IMR-90 (cell line): ENCODE results near the gene EREG. TPM values are rescaled to one million over a fixed set of nuclear protein-coding genes. Genes with fewer than 3 reads are reported as not detected.

Experiments
- ATAC-seq: fragments of 200-7000 bp; cut with Tn5 transposase; 2 replicates; pipeline ENCODE4 v1.9.1; 2020; ENCODE audit warnings: low read depth, mild to moderate bottlenecking, moderate library complexity
- BruUV-seq: library from RNA; stranded (reverse); fragments of 400-500 nt; replicated peaks from 2 replicates; lab custom pipeline; 2021; lab: Mats Ljungman, UMichigan
- CTCF ChIA-PET: fragments of 300-600 bp; formaldehyde crosslinking; extraction: SDS; loops from one replicate; lab custom pipeline; 2021; ENCODE audit warnings: antibody characterized with exemption; lab: Yijun Ruan, JAX
- POLR2A ChIA-PET: fragments of 300-600 bp; sonication (Branson Sonifier 250); formaldehyde crosslinking; loops from one replicate; lab custom pipeline; 2022; ENCODE audit warnings: antibody characterized with exemption; ENCODE audit not compliant: unreplicated experiment; lab: Charles Lee
- DNase-seq: peaks from one replicate; pipeline ENCODE4 v3.0.0; 2013
- H2AFZ ChIP-seq: replicated peaks from 2 replicates; pipeline ENCODE3; 2013; ENCODE audit warnings: low read length, mild to moderate bottlenecking; ENCODE audit not compliant: poor library complexity
- H2AK5ac ChIP-seq: 2 replicates; pipeline ENCODE4 v1.6.1; 2013; ENCODE audit warnings: low read depth, low read length, inconsistent platforms
- H2AK9ac ChIP-seq: replicated peaks from 2 replicates; pipeline ENCODE3; 2013; ENCODE audit warnings: mild to moderate bottlenecking, low read depth, low read length, moderate library complexity; ENCODE audit not compliant: poor library complexity
- H2BK120ac ChIP-seq: 2 replicates; pipeline ENCODE4 v1.6.1; 2013; ENCODE audit warnings: low read depth, low read length, inconsistent platforms
- H2BK15ac ChIP-seq: 3 replicates; pipeline ENCODE4 v1.6.1; 2013; ENCODE audit warnings: low read depth, low read length, inconsistent platforms
- H2BK20ac ChIP-seq: 2 replicates; pipeline ENCODE4 v1.6.1; 2013; ENCODE audit warnings: low read depth, mild to moderate bottlenecking, inconsistent platforms, low read length, moderate library complexity
- H2BK5ac ChIP-seq: 2 replicates; pipeline ENCODE4 v1.6.1; 2013; ENCODE audit warnings: mild to moderate bottlenecking, low read depth, low read length, inconsistent platforms; ENCODE audit not compliant: poor library complexity, severe bottlenecking
- H3K14ac ChIP-seq: replicated peaks from 2 replicates; pipeline ENCODE4 v1.6.1; 2013; ENCODE audit warnings: low read depth, low read length, inconsistent platforms
- H3K18ac ChIP-seq: 2 replicates; pipeline ENCODE4 v1.6.1; 2013; ENCODE audit warnings: low read depth, low read length, control low read depth
- H3K23ac ChIP-seq: 2 replicates; pipeline ENCODE4 v1.6.1; 2013; ENCODE audit warnings: low read depth, low read length, inconsistent platforms
- H3K27ac ChIP-seq: 2 replicates; pipeline ENCODE4 v1.5.1; 2013; ENCODE audit warnings: mild to moderate bottlenecking, control low read depth, low read length; ENCODE audit not compliant: insufficient read depth
- H3K27me3 ChIP-seq: 2 replicates; pipeline ENCODE4 v1.6.1; 2013; ENCODE audit warnings: low read length; ENCODE audit not compliant: control insufficient read depth, insufficient read depth
- H3K36me3 ChIP-seq: 2 replicates; pipeline ENCODE4 v1.6.1; 2013; ENCODE audit warnings: low read length, mixed read lengths; ENCODE audit not compliant: control insufficient read depth, insufficient read depth
- H3K4ac ChIP-seq: 2 replicates; pipeline ENCODE4 v1.6.1; 2013; ENCODE audit warnings: low read depth, low read length, inconsistent platforms
- H3K4me1 ChIP-seq: 2 replicates; pipeline ENCODE4 v1.6.1; 2013; ENCODE audit warnings: low read length, mixed read lengths; ENCODE audit not compliant: control insufficient read depth, insufficient read depth
- H3K4me2 ChIP-seq: 2 replicates; pipeline ENCODE4 v1.6.1; 2013; ENCODE audit warnings: low read depth, mild to moderate bottlenecking, control low read depth, low read length, moderate library complexity
- H3K4me3 ChIP-seq: 2 replicates; pipeline ENCODE4 v1.5.1; 2013; ENCODE audit warnings: low read depth, mild to moderate bottlenecking, control low read depth, low read length, moderate library complexity; ENCODE audit not compliant: insufficient read depth
- H3K56ac ChIP-seq: 2 replicates; pipeline ENCODE4 v1.6.1; 2013; ENCODE audit warnings: low read length, inconsistent platforms; ENCODE audit not compliant: insufficient read depth; ENCODE audit errors: extremely low read depth
- H3K79me1 ChIP-seq, 2 experiments: 2 replicates each; pipeline ENCODE4 v1.6.1; 2013; ENCODE audit warnings: low read length in 2 of 2, inconsistent platforms in 1 of 2, low read depth in 1 of 2
- H3K9ac ChIP-seq: 2 replicates; pipeline ENCODE4 v1.6.1; 2013; ENCODE audit warnings: low read depth, low read length, control low read depth
- H3K9me1 ChIP-seq: 2 replicates; pipeline ENCODE4 v1.6.1; 2013; ENCODE audit warnings: low read length, inconsistent platforms; ENCODE audit not compliant: insufficient read depth
- H3K9me3 ChIP-seq: 2 replicates; pipeline ENCODE4 v1.6.1; 2013; ENCODE audit warnings: low read length; ENCODE audit not compliant: control insufficient read depth, insufficient read depth
- H4K20me1 ChIP-seq: 2 replicates; pipeline ENCODE4 v1.6.1; 2013; ENCODE audit warnings: low read length, inconsistent platforms; ENCODE audit not compliant: insufficient read depth
- H4K5ac ChIP-seq: 2 replicates; pipeline ENCODE4 v1.6.1; 2013; ENCODE audit warnings: mild to moderate bottlenecking, low read depth, low read length, control low read depth
- H4K8ac ChIP-seq, 2 experiments: 2 replicates each; pipeline ENCODE4 v1.6.1; 2013; ENCODE audit warnings: low read depth in 2 of 2, low read length in 2 of 2, control low read depth in 1 of 2, inconsistent platforms in 1 of 2
- H4K91ac ChIP-seq: 2 replicates; pipeline ENCODE4 v1.6.1; 2013; ENCODE audit warnings: low read depth, low read length, inconsistent platforms; ENCODE audit not compliant: insufficient read depth
- BHLHE40 ChIP-seq: fragments of 150-350 bp; IDR thresholded peaks from 2 replicates; pipeline ENCODE4 v1.6.1; 2016; ENCODE audit warnings: mild to moderate bottlenecking, low read depth, low read length
- CEBPB ChIP-seq: IDR thresholded peaks from 2 replicates; pipeline ENCODE4 v1.6.1; 2012; ENCODE audit warnings: low read depth, low read length, improper control_type of control experiment
- FOS ChIP-seq: fragments of 150-350 bp; IDR thresholded peaks from 2 replicates; pipeline ENCODE4 v1.6.1; 2016; ENCODE audit warnings: low read depth, low read length
- MAFK ChIP-seq: IDR thresholded peaks from 2 replicates; pipeline ENCODE4 v1.6.1; 2012; ENCODE audit warnings: low read depth, low read length, improper control_type of control experiment
- MXI1 ChIP-seq: IDR thresholded peaks from 2 replicates; pipeline ENCODE4 v1.6.1; 2012; ENCODE audit warnings: low read depth, mild to moderate bottlenecking, low read length, moderate library complexity, borderline replicate concordance
- POLR2A ChIP-seq: IDR thresholded peaks from 2 replicates; pipeline ENCODE4 v1.6.1; 2012; ENCODE audit warnings: mild to moderate bottlenecking, low read depth, low read length
- RAD21 ChIP-seq: IDR thresholded peaks from 2 replicates; pipeline ENCODE4 v1.6.1; 2012; ENCODE audit warnings: low read length, improper control_type of control experiment
- RFX5 ChIP-seq: IDR thresholded peaks from 2 replicates; pipeline ENCODE4 v1.8.0; 2012; ENCODE audit warnings: low read depth, mild to moderate bottlenecking, low read length, moderate library complexity
- SMC3 ChIP-seq: fragments of 150-350 bp; IDR thresholded peaks from 2 replicates; pipeline ENCODE4 v1.6.1; 2016; ENCODE audit warnings: low read depth, mild to moderate bottlenecking, antibody characterized with exemption, low read length, moderate library complexity
- USF2 ChIP-seq: fragments of 150-350 bp; IDR thresholded peaks from 2 replicates; pipeline ENCODE4 v1.6.1; 2017; ENCODE audit warnings: mild to moderate bottlenecking, antibody characterized with exemption, low read length, low read depth
- WGBS, 2 experiments: methylation state at CpG; one replicate each; pipeline versions ENCODE4 v1.1.5 to v1.1.7; 2013; ENCODE audit warnings: missing lambda C conversion rate in 2 of 2; ENCODE audit not compliant: insufficient read length in 1 of 2; ENCODE audit errors: extremely low coverage in 2 of 2; 5-methylcytosine and 5-hydroxymethylcytosine counted together
- dilution Hi-C: fragments of 300-500 bp; cut with HindIII; formaldehyde crosslinking; loops from one replicate; pipeline ENCODE4 v1.14.3; 2018; ENCODE audit warnings: low sequenced_read_pairs; ENCODE audit not compliant: unreplicated experiment
- in situ Hi-C: fragments of 300-500 bp; cut with MboI; formaldehyde crosslinking; loops from 3 replicates; pipeline ENCODE4 v1.14.3; 2019; ENCODE audit warnings: low sequenced_read_pairs, inconsistent platforms, mixed read lengths
- intact Hi-C: fragments of 100-400 bp; cut with micrococcal nuclease; formaldehyde crosslinking; loops from 2 replicates; pipeline ENCODE4 v1.10.0; 2022
- polyA plus RNA-seq, 3 experiments: library from polyadenylated mRNA; depleted of rRNA; stranded (reverse); fragments of >200 nt; gene quantifications; 2 replicates each; pipeline ENCODE4 v1.2.3, GENCODE V29; 2012; ENCODE audit warnings: low replicate concordance in 1 of 3
- total RNA-seq: library from RNA; depleted of rRNA; stranded (reverse); fragments of >200 nt; gene quantifications from 2 replicates; pipeline ENCODE4 v1.2.3, GENCODE V29; 2012
- TF ChIP-seq, protein P1 (sequence below): conservative IDR thresholded peaks from 2 replicates; pipeline ENCODE4 v1.5.1; 2012; ENCODE audit warnings: mild to moderate bottlenecking, low read depth, low read length, improper control_type of control experiment

EREG gene
- total and polyA plus RNA-seq, 2 of the 4 experiments (the other 2 are of a cell fraction) = 0.26 to 0.36 TPM

DNA sequence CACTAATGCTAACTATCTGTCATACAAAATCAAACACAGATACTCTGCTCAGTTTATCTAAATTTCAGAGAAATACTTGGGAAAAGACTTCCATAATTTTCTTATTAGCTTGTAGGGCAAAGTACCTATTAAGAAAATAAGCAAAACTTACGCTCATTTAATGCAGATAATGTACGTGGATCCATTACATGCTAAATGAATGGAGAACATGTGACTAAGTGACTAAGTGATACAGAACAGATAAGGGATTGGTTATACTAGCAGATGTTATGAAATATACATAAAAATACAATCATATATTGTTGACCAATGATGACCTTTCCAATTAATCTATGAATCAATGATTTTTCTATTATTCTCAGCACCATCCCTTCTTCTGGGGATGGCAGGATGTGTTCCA, 25.7 kb downstream of the EREG start:
- no peak overlapping the region for H4K8ac ChIP-seq
- H3K4me2 ChIP-seq = no peak overlapping the region
- no peak overlapping the region for H3K9ac ChIP-seq
- no peak overlapping the region for H3K23ac ChIP-seq
- H2AK9ac ChIP-seq = no peak overlapping the region
- no peak overlapping the region for H2BK5ac ChIP-seq
- no peak for DNase-seq
- no peaks in the 10 kb centered on the region for H3K79me1 ChIP-seq
- dilution Hi-C loops = no loop called here
- no peak overlapping the region for H3K18ac ChIP-seq
- no peak overlapping the region for H3K14ac ChIP-seq
- no CpG with 5 or more reads among the region's 2 CpGs for WGBS, 2 experiments
- H3K4ac ChIP-seq = no peak overlapping the region
- H2BK15ac ChIP-seq = no peak overlapping the region
- no peak for ATAC-seq
- no peak overlapping the region for H4K91ac ChIP-seq
- H2BK20ac ChIP-seq = no peak overlapping the region
- no peak overlapping the region for H2AFZ ChIP-seq
- peaks cover 7% of the 10 kb centered on the region; the same call in 1 of the 2 replicates for H3K4me1 ChIP-seq
- TF ChIP-seq, protein P1, sequence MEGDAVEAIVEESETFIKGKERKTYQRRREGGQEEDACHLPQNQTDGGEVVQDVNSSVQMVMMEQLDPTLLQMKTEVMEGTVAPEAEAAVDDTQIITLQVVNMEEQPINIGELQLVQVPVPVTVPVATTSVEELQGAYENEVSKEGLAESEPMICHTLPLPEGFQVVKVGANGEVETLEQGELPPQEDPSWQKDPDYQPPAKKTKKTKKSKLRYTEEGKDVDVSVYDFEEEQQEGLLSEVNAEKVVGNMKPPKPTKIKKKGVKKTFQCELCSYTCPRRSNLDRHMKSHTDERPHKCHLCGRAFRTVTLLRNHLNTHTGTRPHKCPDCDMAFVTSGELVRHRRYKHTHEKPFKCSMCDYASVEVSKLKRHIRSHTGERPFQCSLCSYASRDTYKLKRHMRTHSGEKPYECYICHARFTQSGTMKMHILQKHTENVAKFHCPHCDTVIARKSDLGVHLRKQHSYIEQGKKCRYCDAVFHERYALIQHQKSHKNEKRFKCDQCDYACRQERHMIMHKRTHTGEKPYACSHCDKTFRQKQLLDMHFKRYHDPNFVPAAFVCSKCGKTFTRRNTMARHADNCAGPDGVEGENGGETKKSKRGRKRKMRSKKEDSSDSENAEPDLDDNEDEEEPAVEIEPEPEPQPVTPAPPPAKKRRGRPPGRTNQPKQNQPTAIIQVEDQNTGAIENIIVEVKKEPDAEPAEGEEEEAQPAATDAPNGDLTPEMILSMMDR = no peak
- TF ChIP-seq MXI1 (no peak), MAFK (no peak), SMC3 (no peak), FOS (no peak), BHLHE40 (no peak), USF2 (no peak), RAD21 (no peak), RFX5 (no peak), CEBPB (no peak), POLR2A (no peak)
- no peak overlapping the region for H3K56ac ChIP-seq
- intact Hi-C loops = no loop called here
- H3K9me3 ChIP-seq = no peaks in the 10 kb centered on the region
- no peaks in the 10 kb centered on the region for H4K20me1 ChIP-seq
- no peak overlapping the region for H3K4me3 ChIP-seq
- H4K5ac ChIP-seq = no peak overlapping the region
- CTCF ChIA-PET = no interaction called here
- no peak overlapping the region for H2AK5ac ChIP-seq
- in situ Hi-C loops = no loop called here
- no peak overlapping the region for H2BK120ac ChIP-seq
- peaks cover 2% of the 10 kb centered on the region; the same call in 1 of the 2 replicates for H3K36me3 ChIP-seq
- H3K27ac ChIP-seq = no peak overlapping the region
- POLR2A ChIA-PET = no interaction called here
- H3K27me3 ChIP-seq = no peaks in the 10 kb centered on the region
- no peaks in the 10 kb centered on the region for H3K9me1 ChIP-seq
- BruUV-seq = no TSS peak
